GM21576 (cell line): ENCODE measurements around the gene FUT6.
"Not testable (repeated sequence)": the region's sequence is repeated elsewhere in the genome, so short reads cannot be mapped to it uniquely, and the experiment has no call there.

Experiments
- ATAC-seq: cut with Tn5 transposase; IDR thresholded peaks from one replicate; pipeline ENCODE4 v1.9.1; 2021; ENCODE audit warnings: mild to moderate bottlenecking, moderate library complexity; ENCODE audit not compliant: unreplicated experiment

FUT6 gene

GRCh38 chr19:5788422-5788821, 51.1 kb downstream of the FUT6 start:
- no peak for ATAC-seq

DNA sequence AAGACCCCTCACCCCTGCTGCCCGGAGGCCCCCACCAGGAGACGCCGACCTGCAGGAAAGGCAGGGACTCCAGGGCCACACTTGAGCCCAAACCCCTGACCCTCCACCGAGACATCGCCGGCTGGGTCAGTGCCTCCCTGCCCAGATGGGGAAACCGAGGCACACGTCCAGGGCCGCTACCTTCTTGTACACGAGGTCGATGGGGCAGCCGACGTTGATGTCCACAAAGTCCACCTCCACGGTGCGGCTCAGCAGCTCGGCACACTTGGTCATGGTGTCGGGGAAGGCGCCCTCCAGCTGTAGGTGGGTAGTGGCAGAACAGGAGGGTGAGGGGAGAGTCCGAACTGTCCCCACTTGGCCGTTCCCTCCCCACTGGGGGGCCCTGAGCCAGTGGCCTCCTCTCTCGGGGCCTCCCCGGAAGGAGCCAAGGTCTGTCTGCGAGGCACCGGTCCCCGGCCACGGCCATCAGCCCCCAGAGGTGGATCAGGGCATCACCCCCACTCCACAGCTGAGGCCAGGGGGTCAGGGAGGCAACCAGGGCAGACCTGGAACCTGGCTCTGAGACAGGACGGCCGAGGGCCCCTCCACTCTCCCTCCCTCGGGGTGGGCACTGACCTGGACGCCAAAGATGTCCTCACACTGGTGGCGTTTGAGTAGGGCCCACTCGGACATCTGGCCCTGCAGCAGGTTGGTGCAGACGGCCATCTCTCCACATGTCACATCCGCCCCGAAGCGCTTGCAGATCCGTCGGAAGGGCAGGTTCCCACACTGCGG, 51.9 kb downstream of the FUT6 start:
- ATAC-seq: no peak

DNA sequence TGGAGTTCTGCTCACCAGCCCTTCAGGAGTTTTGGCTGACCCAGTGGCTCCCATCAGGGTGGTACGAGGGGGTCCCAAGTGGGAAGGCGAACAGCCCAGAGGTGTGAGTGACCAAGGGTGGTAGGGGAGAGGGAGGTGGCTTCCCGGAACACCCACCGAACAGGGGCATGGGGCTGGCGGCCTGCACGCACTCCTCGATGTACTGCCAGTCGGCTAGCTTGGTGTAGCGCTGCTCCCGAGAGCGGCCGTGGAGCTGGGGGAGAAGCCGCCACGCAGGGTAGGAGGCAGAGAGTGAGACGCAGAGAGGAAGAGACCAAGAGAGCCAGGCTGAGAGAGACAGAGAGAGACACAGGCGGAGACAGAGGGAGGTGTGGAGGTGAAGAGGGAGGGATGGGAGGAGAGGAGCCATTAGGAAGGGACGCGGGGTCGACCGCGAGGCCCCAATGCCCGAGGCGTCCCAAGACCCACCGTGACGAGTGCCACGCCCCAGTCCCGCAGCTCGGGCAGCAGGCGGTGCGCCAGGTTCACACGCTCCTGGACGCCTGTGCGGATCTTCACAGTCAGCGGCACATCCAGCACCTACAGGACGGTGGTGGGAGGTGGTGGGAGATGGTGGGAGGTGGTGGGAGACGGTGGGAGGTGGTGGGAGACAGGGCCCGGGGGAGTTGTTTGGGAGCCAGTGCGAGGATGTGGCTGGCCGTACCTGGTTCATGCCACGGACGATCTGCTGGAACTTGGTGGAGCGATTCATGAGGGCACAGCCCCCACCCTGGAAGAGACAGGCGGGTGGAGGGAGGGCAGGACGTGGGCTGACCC, 52.7 kb downstream of the FUT6 start:
- ATAC-seq: no peak

- ATAC-seq: no peak
Measured at GRCh38 chr19:5785423-5785822, 54.1 kb downstream of the FUT6 start.

- ATAC-seq: no peak
Measured at GRCh38 chr19:5784581-5785147, 54.8 kb downstream of the FUT6 start, which contains the start of gene PRR22. TSS of gene PRR22 (minus strand) at chr19:5784746. CDS start at chr19:5784660, 86 bp downstream.

DNA sequence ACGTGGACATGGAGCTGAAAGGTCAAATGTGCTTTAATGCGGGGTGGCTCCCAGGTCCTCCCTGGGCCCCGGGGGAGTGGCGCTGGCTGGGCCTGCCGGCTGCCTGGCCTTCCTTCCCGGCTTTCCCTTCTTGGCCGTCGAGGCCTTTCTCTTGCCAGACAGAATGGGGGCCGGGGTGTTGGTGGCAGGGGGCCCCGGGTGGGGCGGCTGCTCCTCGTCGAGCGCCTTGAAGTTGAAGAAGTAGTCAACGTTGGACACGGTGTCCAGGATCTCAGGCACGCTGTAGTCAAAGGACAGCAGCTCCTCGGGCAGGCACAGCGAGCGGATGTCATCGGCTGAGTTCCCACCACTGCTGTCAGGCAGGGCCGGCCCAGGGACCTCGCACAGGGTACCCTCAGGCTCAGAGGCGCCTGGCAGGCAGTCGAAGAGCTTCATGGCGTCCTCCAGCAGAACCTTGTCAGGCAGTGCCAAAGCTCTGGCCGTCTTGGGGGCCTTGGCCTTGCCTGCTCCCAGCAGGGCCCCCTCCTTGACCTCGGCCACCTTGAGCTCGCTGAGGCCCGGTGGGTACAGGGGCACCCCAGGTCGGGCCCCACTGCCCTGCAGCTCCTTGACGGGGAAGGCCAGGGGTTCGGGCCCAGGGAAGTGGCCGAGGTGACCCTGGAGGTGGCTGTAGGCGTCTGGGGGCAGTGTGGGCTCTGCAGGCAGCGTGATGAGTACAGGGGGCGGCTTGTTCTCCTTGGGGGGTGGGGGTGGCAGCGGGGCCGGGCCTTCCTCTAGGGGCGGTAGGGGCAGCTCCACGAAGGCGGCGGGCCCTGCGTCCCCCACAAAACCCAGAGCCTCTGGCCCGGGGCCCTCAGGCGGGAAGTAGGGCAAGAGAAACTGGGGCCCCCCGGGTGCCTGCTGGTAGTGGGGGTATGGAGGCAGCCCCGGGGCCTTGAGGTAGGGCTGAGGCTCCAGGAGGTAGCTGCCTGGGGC, 56.3 kb downstream of the FUT6 start:
- ATAC-seq: no peak

- ATAC-seq: no peak
Measured at GRCh38 chr19:5782322-5782721, 57.2 kb downstream of the FUT6 start.

- ATAC-seq: not testable (repeated sequence)
Measured at GRCh38 chr19:5780916-5781315, 58.6 kb downstream of the FUT6 start.
